ENCODE measurements around the gene EEIG2. TPM values are rescaled to one million over a fixed set of nuclear protein-coding genes. Genes with fewer than 3 reads are reported as not detected.

EEIG2 gene
- total and polyA plus RNA-seq, 9 donors, result 5.3 to 37.8 (median 11.3) TPM

DNA sequence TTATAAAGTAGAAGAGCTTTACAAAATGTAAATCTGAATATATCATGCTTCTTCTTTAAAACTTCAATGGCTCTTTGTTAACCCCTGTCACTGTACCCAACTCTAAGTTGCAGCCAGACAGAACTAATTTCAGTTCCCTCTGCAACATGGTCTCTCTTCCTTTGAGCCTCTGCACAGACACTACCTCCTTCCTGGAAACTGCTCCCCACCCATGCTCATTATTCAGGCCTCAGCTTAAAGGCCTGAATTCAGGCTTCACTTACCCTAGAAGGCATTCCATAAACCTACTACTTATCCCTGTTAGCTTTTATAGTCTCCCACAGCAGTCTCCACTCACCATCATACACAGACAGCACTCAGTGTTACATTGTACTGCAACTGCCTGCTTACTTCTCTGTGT, 2.6 kb upstream of the EEIG2 start:
- Histone ChIP-seq H3K4me1 (ENCODE audit: insufficient read depth) (peaks cover 5% of the 10 kb centered on the region), H3K27me3 (no peaks in the 10 kb centered on the region), H3K9me3 (no peaks in the 10 kb centered on the region), H3K27ac (no peak overlapping the region), H3K4me3 (no peak overlapping the region), H3K36me3 (no peaks in the 10 kb centered on the region)
- TF ChIP-seq, protein P1, sequence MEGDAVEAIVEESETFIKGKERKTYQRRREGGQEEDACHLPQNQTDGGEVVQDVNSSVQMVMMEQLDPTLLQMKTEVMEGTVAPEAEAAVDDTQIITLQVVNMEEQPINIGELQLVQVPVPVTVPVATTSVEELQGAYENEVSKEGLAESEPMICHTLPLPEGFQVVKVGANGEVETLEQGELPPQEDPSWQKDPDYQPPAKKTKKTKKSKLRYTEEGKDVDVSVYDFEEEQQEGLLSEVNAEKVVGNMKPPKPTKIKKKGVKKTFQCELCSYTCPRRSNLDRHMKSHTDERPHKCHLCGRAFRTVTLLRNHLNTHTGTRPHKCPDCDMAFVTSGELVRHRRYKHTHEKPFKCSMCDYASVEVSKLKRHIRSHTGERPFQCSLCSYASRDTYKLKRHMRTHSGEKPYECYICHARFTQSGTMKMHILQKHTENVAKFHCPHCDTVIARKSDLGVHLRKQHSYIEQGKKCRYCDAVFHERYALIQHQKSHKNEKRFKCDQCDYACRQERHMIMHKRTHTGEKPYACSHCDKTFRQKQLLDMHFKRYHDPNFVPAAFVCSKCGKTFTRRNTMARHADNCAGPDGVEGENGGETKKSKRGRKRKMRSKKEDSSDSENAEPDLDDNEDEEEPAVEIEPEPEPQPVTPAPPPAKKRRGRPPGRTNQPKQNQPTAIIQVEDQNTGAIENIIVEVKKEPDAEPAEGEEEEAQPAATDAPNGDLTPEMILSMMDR (IDR thresholded peaks at IDR 0.05), result no peak
- TF ChIP-seq POLR2A (IDR thresholded peaks at IDR 0.05), result no peak
- no peak for TF ChIP-seq EP300 (IDR thresholded peaks at IDR 0.05)
- DNase-seq, result no peak
- intact Hi-C loops (cut with DNase I), result no loop called here

DNA sequence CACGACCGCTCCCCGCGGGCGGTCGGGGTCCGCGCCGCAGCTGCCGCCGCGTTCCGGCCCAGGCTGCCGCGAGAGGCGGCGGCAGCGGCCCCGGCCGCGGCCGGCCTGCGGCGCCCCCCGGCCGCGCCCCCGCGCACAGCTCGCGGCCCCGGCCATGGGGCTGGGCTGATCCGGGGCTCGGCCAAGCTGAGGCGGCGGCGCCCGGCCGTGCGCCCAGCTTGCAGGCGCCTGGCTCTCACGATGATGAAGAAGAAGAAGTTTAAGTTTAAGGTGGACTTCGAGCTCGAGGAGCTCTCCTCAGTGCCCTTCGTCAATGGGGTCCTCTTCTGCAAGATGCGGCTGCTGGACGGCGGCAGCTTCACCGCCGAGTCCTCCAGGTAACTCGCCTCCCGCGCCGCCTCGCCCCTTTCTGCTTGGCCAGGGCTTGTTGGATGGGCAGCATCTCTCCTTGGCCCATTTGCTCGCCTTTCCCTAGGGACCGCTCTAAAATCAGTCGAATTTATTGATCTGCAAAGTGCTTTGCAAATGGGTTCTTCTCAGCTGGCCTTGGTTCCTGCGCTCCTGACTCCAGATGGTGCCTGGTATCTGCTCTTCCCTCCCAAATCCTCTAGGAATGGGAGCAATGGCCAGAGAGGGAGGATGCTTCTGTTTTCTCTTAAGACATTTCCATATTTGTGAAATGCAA, 431 bp downstream of the EEIG2 start:
- intact Hi-C loops (cut with DNase I), result no loop called here
- DNase-seq, result peak; percentile 15 to 53 (median 44)
- Histone ChIP-seq H3K9me3 (no peaks in the 10 kb centered on the region), H3K27ac (no peak overlapping the region), H3K4me1 (ENCODE audit: insufficient read depth) (peaks cover 5% of the 10 kb centered on the region), H3K36me3 (no peaks in the 10 kb centered on the region), H3K27me3 (no peaks in the 10 kb centered on the region), H3K4me3 (peak overlapping the region; percentile 57)
- WGBS, 3 donors, result 0% methylated on average over 44 to 59 of the region's 59 CpGs
- TF ChIP-seq EP300 (IDR thresholded peaks at IDR 0.05) (no peak), POLR2A (IDR thresholded peaks at IDR 0.05) (no peak)
- TF ChIP-seq, protein P1 (IDR thresholded peaks at IDR 0.05), result no peak

DNA sequence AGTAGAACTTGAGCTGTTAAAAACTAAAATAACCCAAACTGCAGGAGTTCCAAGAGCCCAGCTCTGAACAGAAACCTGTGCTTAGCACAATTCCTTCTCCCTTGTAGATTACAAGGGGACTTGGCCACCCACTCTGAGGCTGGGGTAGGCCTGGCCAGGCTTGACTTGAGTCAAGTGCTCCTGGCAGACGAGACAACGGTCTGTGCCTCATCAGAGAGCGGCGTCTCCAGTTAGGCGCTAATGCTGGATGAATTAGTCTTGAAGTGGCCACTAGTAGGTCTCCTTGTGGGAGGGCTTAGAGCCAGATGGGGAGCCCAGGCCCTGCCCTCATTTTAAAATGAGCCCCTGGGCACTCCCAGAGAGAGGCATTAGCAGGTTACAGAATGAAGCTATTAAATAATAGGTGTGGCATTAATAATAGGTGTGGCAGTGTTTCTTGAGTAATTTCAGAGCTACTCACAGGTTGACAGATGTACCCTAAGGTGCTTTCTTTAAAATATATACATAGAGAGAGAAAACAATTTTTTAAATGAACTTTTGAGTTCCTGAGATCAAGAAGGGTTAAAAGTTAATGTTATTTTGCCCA, 1.1 kb downstream of the EEIG2 start:
- H3K27me3 ChIP-seq, result no peaks in the 10 kb centered on the region
- H3K9me3 ChIP-seq, result no peaks in the 10 kb centered on the region
- no peaks in the 10 kb centered on the region for H3K36me3 ChIP-seq
- TF ChIP-seq EP300 (IDR thresholded peaks at IDR 0.05) (no peak), POLR2A (IDR thresholded peaks at IDR 0.05) (no peak)
- TF ChIP-seq, protein P1 (IDR thresholded peaks at IDR 0.05), result no peak
- peak; percentile 9 to 43 (median 26) for DNase-seq
- no peak overlapping the region for H3K27ac ChIP-seq
- WGBS, 3 donors, result 2 to 4% (median 3%) methylated on average over 5 of the region's 5 CpGs
- intact Hi-C loops (cut with DNase I), result no loop called here
- H3K4me3 ChIP-seq, result peak overlapping the region; percentile 57
- H3K4me1 ChIP-seq (ENCODE audit: insufficient read depth), result peaks cover 5% of the 10 kb centered on the region

DNA sequence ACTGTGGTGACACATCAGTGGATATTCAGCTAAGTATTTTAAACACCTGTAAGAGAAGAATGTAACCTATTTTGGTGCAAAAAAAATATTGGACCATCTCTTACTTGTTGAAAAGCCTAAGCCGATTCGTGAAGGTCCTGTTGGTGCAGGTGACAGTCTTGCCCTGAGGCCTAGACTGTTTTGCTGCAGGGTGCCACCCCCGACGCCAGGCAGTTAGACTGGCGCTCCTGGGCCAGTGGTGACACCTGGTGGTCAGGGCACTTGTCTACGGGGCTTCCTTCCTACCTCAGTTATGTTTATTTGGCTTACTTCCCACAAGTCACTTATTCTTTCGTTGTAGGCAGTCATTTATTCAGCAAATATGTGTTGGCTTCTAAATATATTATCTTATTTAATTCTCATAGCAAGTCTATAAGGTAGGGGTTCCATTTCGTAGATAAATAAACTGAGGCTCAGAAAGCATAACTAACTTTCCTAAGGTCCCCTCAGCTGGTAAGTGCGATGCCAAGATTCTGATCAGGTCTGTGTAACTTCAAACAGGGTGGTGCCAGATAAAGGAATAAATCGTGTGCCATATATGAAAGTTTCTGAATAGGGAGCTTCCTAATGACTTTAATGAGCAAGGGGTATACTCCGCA, 1.9 kb downstream of the EEIG2 start:
- DNase-seq, result peak; percentile 9 to 37 (median 22)
- no peak overlapping the region for H3K27ac ChIP-seq
- WGBS, 3 donors, result 62 to 74% (median 73%) methylated on average over 11 of the region's 11 CpGs
- H3K27me3 ChIP-seq, result no peaks in the 10 kb centered on the region
- H3K4me3 ChIP-seq, result no peak overlapping the region
- peaks cover 5% of the 10 kb centered on the region for H3K4me1 ChIP-seq (ENCODE audit: insufficient read depth)
- H3K9me3 ChIP-seq, result no peaks in the 10 kb centered on the region
- intact Hi-C loops (cut with DNase I), result no loop called here
- TF ChIP-seq POLR2A (IDR thresholded peaks at IDR 0.05), result no peak
- no peak for TF ChIP-seq EP300 (IDR thresholded peaks at IDR 0.05)
- TF ChIP-seq, protein P1 (IDR thresholded peaks at IDR 0.05), result no peak
- no peaks in the 10 kb centered on the region for H3K36me3 ChIP-seq
